ENCODE measurements around the gene CD300LD.

DNA sequence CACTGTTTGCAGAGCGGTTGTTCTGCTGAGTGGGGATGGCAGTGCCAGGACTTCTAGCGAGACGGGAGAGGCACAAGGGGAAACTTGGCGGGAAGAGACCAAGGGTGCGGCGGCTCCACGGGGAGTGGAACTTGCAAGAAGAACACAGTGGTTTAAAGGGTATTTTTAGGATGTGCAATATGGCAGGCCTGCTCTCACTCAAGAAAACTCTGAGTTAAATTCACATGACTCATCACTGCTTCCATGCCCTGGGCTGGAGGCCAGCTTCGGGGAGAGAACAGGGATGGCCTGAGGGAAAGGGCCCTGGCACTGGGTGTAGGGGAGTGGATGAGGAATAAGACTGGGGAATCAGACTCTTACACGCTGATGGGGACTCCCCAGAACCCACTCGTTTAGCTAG lies 13.3 kb upstream of the CD300LD start:
- TF ChIP-seq, protein P1, sequence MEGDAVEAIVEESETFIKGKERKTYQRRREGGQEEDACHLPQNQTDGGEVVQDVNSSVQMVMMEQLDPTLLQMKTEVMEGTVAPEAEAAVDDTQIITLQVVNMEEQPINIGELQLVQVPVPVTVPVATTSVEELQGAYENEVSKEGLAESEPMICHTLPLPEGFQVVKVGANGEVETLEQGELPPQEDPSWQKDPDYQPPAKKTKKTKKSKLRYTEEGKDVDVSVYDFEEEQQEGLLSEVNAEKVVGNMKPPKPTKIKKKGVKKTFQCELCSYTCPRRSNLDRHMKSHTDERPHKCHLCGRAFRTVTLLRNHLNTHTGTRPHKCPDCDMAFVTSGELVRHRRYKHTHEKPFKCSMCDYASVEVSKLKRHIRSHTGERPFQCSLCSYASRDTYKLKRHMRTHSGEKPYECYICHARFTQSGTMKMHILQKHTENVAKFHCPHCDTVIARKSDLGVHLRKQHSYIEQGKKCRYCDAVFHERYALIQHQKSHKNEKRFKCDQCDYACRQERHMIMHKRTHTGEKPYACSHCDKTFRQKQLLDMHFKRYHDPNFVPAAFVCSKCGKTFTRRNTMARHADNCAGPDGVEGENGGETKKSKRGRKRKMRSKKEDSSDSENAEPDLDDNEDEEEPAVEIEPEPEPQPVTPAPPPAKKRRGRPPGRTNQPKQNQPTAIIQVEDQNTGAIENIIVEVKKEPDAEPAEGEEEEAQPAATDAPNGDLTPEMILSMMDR (IDR thresholded peaks at IDR 0.05; ENCODE audit: poor library complexity) = no peak
- TF ChIP-seq EZH2 (IDR thresholded peaks at IDR 0.05; ENCODE audit: borderline replicate concordance) (no peak), EZH2phosphoT487 (IDR thresholded peaks at IDR 0.05; ENCODE audit: low read depth, severe bottlenecking, unreplicated experiment) (no peak)
